GM18870 (cell line): ENCODE measurements around the gene RPS6KL1.

Source experiments
- ATAC-seq: cut with Tn5 transposase; IDR thresholded peaks from one replicate; pipeline ENCODE4 v1.9.1; 2021; ENCODE audit warnings: moderate library complexity; ENCODE audit not compliant: unreplicated experiment

Gene RPS6KL1

DNA sequence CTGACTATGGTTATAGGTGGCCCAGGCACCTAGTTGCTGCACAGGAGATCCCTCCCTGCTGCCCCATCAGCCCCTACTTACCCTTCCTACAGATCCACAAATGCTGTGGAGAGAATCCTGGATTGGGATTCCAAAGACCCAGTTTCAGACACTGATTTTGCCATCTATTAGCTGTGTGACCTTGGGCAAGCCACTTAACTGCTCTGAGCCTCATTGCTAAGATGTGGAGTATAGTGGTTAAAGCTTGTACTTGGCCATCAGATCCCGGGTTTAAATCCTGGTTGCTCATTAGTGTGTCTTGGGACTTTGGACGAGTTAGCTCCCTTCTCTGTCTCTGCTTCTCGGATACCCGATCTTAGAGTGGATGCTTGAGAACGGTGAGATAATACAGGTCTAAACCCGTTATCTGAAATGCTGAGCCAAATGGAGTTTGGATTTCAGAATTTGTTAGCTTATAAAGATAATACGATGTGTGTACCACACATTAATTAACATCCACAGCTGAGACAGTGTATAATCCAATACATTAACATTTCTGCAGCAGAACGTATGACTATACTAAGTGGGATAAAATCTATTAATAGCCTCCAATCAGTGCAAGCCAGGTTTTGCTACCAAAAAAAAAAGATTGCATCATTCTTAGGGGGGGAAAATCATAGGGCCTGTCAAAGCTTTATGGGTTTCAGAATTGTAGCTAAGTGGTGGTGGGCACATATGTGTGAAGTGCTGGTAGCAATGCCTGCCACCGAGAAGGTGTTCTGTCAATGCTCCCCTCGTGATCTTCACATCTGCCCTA, 63.1 kb downstream of the RPS6KL1 start:
- ATAC-seq: no peak

DNA sequence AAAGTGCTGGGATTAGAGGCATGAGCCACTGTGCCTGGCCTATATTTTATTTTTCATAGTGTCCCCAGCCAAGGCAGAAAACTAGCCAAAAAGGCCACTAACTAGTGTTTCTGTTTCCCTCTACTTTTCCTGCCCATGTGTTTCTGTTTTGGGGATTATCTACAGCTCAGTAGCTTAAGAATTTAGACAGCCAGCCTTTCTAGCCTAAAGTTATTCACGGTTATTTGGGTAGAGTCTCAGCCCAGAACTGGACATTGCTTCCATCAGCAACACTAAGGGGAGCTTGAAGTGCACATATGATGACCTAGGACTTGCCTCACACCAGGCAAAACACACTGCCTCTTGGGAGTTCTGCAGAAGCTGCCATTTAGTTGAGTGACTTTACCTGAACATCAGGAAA, 65.0 kb downstream of the RPS6KL1 start:
- no peak for ATAC-seq

GRCh38 chr14:74856366-74856765, 66.7 kb downstream of the RPS6KL1 start:
- ATAC-seq: no peak

- no peak for ATAC-seq
Observed at GRCh38 chr14:74855945-74856344, 67.1 kb downstream of the RPS6KL1 start.

DNA sequence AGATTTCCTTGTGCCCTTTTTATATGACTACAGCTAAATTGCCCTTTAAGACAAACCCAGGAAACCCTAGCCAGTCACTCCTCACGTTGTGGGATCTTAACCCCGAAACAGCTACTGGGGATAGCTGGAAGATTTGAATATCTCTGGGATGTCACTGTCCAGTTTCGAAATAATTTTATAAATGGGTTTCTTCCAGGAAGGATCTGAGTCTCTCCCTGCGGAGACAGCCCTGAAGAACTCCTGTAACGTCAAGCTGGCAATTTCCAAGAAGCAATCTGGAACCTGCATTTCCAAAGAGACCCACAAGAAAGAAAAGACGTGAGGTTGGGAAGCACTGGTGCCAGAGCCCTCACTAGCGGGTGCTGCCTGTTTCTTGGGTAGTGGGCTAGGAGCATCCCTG, 68.0 kb downstream of the RPS6KL1 start:
- ATAC-seq: no peak
